DMS 273 treated with DMSO at 0.1 percent for 48 hours (cell line): ENCODE data around the gene TNFSF15.

ENCODE experiments used
- DNase-seq: peaks from one replicate; lab custom pipeline; 2025; lab: John Stamatoyannopoulos, UW

Gene TNFSF15

DNA sequence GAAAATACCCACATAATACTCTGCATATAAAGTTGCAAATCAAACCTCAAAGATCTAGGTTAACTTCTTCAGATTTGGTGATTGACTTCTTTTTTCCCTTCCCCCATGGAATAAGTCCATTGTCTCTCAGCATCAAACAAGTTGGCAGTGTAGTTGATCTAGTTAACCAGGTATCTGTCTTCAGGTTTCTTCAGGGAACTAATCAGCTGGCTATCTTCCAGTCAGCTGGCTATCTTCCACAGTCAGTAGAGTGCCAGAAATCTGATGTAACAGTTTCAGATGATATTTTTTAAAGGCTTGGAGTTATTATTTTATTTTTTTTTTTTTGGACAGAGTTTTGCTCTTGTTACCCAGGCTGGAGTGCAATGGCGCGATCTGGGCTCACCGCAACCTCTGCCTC, 16.8 kb downstream of the TNFSF15 start:
- no peak for DNase-seq

DNA sequence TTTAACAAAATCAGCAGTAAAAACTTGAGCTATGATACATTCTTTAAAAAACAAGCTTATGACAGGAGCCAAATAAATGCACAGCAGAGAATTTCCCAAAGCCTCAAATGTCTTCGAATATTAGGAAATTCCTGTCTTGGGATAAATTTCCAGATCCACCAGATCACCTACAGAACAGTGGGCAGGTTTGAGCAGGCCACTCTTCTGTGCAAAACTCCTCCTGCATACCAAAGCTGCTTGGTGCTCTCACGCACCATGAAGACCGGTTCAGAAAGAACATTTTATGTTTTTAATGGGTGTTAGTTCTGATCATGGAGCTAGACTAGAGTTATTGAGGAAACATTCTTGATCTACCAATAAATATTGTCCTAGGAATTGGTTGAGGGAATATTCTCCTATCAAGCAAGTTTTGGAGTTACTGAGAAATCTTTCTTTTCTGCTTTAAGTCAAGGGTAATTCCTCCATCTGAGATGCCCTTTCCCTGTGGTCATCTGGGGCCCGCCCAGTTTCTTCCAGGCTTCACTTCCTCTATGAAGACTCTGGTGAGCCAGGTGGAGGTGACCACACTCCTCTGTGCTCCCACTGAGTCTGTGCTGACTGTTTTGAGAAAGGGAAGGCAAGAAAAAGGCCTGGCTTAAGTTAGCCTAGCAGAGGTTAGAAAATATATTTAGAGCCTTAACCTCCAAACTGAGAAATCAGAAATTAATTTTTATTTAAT, 17.9 kb downstream of the TNFSF15 start:
- no peak for DNase-seq

DNA sequence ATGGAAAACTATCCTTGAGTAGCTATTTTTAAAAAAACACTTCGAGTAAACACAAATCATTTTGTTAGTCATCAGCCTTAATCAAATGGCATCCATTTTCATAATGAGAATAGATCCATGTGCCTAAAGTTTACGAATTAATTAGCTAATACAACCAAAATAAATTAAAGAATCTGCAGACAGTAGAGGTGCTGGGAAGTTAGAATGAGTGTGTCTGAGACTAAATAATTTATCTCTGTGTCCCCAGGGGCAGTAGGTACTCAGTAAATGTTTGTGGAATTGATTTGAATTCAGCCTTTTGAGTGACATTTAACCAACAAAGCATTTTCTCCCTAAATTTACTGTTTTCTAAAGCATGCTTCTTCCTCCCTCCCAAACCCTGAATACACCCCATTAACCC, 18.6 kb downstream of the TNFSF15 start:
- no peak for DNase-seq

DNA sequence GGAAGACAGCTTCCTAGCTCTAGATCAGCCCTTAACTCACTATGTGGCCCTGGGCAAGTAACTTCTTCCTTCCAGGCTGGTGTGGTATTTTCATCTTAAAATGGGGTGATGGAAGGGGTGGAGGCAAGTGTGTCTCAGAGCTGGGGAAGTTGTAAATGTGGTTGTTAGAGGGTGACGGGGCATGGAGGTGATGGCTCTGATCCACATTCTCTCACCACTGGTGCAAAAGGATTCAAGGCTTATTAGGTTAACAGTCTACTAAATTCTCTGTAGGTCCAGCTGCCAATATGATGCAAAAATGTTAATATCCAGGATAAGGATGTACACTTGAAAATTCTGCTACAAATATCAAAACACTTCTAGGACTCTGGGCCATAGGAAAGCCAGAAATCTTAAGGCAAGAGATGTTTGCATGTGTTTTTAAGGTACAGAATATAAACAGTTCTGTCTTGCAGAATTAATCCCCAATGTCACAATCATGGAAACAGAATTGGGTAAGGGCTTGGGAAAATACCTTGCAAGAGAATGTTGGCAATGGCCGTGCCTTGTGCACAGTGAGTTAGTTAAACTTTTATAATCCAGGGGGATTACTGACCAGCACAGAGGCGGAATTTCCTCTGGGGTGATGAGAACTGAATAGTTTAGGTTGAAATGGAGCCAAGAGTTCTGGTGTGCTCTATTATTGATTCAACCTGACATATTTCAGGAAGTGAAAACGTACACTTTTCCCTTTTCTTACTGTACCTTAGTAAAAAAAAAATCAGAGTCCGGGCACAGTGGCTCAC, 19.8 kb downstream of the TNFSF15 start:
- no peak for DNase-seq

DNA sequence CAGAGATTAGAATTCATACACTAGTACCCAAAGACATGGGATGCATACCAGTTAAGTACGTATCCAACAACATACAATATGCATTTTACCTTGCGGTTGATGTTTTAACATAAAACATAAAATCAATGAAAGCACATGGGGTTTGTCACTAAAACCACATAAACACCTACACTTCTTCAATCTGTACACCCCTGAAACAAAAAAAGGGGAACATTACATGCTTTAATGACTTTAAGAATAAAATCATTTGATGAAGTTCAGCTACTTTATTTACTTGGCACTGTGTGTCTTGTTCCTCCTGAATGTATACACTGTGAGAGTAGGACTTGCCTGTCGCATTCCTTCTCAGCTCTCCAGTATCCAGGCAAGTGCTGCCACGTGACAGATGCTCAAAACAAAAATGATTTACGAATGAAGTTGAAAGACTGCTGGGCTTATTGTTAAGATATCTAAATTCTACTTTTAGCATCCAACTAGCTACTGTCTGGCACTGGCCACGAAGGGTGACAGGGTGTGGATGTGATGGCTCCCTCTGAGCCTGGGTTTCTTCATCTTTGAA, 21.0 kb downstream of the TNFSF15 start:
- no peak for DNase-seq

DNA sequence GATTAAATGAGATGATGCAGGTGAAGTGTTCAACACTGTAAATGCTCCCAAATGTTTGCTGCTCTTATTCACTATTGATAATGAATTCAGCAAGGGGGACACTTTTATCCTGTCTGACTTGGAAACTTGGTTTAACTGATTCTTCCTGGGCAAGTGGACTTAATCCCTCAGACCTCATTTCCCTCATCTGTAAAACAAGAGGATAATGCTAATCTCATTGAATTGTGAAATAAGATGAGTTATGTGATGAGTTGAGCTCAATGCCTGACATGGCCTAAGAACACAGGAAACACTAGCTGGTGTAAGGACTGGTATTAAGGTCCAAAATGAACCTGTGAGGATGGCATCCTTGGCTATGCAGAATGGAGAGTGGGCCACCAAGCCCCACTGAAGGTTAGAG, 23.3 kb downstream of the TNFSF15 start:
- no peak for DNase-seq

DNA sequence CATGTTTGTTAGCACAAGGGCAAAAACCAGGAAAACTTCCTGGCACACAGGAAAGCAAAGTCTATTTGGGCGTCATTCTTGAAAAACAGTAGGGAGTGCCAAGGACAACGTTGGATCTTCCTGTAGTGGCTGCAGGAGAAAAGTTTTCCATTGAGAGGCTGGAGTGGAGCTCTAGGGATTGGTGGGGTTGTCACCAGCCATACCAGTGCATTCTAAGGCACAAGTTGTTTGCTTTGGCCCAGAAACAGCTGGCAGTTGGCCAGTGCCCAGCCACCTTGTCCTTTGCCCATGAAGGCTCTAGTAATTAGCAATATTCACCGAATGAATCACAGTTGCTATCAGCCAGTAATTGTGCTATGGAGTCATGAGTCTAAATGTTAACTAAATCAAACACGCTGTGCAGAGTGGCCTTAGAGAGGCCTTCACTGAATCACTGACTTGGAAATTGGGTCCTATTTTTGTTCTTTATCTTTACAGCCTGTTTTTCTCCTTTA, 26.4 kb downstream of the TNFSF15 start:
- peak; percentile 13 for DNase-seq

DNA sequence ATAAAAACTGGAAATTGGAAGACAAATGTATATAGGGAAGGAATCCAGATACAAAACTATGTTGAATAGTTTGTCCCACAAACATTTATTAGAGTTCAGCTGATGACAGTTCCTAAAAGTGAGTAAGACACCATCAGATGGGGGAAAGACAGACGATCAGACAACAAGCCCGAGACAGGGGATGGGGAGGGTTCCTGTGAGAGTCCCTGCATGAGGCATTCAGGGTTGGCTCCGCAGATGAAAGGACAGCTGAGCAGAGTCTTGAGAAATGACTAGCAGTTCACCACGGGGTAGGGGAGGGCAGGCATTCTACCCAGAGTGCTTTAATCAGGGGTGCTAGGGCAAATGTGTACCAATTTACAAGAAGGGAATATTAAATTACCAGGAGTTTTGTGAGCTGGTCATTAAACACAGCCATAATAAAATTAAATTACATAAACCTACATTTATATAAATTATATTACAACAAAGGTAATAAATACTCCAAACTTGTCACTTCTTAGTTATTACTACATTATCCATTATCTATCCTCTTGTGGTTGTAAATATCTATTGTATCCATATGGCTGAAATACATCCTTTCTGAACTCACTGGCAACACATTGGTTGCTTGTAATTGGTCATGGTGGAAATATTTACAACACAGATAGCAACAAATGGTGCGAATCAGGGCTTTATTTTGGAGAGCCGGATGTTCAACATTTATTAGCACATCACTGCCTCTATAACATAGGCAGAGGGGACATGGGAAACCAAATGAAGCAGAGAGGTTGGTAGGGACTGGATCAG, 27.8 kb downstream of the TNFSF15 start:
- DNase-seq, result no peak

DNA sequence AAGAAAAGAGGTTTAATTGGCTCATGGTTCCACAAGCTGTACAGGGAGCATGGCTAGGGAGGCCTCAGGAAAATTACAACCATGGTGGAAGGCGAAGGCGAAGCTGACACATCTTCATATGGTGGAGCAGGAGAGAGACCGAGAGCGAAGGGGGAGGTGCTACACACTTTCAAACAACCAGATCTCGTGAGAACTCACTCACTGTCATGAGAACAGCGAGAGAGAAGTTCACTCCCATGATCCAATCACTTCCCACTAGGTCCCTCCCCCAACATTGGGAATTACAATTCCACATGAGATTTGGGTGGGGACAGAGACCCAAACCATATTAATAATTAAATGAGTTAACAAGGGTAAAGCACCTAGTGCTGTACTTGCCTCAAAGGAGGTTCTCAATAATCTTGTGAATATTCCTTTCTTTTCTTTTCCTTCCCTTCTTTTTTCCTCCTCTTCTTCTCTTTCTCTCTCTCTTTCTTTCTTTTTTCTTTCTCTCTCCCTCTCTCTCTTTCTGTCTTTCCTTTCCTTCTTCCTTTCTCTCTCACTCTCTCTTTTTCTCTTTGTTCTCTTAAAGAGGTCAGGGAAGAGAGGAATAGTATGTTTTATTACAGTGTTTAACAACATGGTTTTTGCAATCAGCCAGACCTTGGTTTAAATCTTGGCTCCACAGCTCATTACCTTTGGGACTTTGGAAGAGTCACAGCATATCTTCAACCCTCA, 29.0 kb downstream of the TNFSF15 start:
- no peak for DNase-seq

DNA sequence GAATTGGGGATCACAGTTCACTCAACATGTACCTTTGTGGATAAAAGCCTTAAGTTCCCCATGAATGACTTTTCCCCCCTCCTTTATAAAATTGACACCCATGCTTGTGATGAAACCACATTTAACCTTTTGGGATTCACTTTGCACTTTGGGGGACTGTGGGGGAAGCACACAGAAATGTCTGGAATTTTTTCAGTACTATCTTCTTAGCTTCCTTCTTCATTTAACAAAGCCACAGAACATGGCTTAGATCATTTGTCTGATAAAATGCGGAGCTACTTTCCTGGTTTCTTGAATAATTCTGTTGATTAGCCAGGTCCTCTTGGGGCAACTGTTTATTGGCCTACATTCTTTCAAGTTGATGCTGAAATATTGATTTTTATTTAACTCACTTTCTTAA, 29.9 kb downstream of the TNFSF15 start:
- no peak for DNase-seq

DNA sequence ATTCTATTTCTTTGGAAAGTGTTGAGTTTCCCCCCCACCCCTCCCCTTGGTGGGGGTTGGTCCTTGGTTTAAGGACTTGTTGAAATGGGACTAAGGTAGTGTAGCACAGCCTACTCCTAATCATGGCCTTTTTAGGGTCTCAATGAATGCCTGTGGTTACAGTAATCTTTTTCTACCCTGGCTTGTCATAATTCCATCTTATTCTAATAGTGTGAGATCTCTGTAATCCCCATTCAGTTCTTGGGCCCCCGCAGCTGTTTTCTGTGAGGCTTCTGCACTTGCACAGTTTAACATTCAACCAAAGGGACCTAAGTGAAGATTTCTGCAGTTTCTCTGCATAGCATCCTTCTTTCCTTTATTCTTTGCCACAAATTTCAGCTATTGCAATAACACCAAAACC, 30.7 kb downstream of the TNFSF15 start:
- DNase-seq, result no peak

DNA sequence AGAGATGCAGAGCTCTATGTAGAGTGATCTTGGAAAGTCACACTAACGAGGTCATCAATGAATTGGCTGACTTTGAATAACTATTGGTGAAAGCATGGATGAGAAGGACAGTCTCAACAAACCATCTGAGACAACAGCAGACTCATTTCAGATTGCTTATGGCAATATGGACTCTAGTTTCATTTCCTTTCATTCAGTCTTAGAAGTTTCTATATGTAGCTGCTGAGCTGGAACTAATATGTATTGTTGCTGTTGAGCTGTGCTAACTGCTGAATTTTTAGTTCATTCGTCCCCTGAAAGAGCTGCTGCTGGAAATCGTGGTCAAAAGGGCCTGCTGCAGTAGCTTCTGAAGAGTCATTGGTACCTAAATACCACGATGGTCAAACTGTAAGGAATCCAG, 31.3 kb downstream of the TNFSF15 start:
- no peak for DNase-seq

DNA sequence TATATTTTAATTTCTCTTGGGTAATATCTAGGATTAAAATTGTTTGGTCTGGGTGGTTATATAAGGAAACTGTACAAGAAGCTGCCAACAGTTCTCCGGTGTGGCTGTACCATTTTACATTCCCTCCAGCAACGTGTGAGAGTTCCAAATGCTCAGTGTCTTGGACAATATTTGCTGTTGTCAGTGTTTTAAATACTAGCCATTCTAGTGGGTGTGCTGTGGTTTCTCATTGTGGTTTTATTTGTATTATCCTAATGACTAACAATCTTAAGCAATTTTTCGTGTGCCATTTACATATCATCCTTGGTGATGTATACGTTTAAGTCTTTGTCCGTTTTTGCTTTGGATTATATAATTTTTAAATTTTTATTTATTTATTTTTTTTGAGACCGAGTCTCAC, 34.0 kb downstream of the TNFSF15 start:
- DNase-seq, result no peak

DNA sequence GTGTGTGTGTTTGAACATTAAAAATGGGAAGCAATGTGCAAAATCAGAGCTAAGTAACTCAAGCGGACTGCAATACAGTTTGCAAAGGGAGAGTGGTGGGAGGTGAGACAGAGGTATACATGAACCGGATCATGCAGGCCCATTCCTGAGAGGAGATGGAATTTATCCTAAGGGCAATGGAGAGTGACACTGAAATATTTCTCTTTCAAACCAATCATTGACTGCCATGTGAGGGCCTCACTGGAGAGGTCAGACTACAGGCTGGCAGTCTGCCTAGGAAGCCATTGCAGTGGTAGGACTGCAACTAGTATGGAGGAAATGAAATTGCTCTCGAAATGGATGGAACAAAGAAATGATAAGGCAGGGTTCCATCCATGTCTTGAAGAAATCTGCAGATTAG, 34.8 kb downstream of the TNFSF15 start:
- no peak for DNase-seq

DNA sequence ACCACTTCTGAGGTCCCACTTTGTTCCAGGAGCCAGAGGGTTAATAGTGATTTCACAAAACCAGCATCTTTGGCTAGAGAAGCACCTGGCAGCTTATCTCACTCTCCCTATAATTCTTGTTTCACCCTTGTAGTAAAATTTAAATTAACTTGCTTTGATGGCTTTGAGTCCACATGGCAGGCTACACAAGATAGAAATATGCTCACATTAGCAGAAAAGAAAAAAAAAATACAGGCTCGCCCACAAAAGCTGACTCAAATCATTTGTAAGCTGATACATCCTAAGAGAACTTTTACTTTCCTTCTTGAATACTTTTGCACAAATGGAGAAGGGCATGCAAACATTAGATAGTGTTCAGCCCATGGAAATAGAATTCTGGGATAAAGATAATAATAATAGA, 36.2 kb downstream of the TNFSF15 start:
- no peak for DNase-seq

DNA sequence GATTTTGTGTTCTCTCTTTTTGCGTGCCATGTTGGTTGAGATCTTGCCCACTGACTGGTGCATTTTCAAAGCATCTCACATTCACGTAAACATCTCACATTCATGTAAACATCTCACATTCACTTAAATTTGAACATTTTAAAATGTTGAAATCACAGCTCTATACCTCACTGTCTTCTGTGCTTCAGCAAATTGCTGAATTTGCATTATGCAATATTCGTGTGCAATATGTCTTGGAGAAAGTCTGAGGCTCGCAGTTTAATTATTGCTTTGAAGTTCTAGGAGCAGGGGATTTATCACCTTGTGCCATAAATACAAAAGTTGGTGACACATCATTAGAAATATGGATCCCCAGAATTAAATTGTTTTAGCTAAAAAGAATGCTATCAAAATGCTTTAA, 42.6 kb downstream of the TNFSF15 start:
- no peak for DNase-seq

DNA sequence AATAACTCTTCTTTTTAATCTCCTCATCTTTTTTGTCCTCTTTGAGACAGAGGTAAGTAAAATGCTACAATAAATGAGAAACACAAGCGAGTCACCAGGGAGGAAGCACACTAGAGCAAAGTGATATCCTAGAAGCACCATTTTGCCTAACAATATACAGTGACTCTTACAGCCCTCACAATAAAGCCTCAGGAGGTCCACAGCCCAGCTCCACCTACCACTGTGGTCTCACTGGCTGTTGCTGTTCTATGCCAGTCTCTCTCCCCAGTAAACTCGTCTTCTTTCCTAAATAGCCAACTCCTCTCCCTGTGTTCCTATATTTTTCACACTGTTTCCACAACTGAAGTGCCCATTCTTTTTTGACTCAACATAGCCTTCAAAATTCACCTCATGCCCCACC, 44.3 kb downstream of the TNFSF15 start:
- DNase-seq, result no peak

DNA sequence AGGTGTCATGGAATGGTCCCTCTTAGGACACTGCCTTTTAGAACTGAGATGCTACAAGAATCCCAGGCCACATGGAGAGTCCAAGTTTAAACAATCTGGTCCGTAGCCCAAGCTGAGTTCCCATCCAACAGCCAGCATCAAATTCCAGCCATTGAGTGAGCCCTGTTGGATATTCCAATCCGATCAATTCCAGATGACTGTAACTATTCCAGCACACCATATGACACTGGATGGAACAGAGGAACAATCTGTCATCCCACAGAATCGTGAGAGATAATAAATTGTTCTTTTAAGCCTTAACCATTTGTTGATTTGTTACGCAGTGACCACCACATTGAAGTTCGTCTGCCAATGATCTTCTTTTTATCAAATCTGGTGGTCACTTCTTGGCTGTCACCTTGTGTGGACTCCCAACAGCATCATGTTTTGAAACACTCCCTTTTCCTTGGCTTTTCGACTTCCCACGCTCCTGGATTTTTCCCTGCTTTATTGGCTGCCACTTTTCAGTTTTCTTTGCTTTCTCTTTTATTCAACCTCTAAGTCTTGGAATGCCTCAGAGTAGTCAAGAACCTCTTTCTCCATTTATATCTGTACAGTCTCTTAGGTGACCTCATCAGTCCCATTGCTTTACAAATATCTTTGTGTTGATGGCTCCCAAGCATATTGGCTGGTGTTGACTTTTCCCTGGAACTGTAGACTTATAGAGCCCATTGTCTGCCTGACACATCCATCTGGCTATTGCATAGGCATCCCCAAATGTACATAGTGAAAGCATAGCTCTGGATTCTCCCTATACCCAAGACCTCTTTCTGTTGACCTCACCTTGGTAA, 46.1 kb downstream of the TNFSF15 start:
- no peak for DNase-seq

DNA sequence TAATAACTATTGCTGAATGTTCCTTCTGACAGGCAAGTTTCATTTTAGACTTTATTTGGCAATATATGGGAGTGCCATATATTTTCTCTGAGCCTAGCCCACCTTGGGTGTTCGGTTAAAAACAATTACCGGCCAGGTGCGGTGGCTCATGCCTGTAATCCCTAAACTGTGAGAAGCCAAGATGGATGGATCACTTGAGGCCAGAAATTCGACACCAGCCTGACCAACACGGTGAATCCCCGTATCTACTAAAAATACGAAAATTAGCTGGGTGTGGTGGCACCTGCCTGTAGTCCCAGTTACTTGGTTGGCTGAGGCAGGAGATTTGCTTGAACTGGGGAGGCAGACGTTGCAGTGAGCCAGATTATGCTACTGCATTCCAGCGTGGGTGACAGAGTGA, 47.9 kb downstream of the TNFSF15 start:
- DNase-seq, result no peak

DNA sequence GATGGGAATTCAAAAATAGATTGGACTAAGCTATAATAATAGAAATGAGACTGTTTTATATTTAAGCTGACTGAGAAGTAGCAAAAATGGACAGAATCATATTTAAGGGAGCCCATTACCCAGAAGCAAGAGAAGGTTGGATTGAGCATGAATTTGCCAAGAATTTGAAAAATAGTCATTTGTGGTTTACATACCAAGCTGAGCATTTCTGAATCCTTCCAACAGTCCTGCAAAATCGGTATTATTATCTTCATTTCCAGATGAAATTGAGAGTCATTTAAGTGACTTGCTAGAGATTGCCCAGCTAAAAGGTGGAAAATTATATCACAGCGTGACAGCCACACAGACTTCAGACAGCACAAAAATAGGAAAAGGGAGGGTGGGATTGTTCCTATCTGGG, 48.4 kb downstream of the TNFSF15 start:
- no peak for DNase-seq

DNA sequence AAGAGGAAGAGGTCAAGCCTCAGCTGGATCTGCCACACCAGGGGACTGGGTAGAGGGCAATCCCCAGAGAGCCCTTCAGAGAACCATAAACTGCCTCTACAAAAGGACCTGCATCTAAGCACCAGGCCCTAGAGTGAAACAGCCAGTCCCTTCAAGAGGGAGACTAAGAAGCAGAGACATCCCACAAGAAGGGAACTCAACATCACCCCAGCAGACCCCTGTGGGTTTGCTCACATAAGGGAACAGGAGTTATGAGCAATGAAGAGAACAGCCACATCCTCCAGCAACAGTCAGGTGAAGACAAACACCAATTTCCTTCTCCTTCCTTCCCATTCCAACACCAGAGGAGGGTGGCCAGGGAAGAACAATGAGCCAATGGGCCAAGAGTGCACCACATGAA, 48.9 kb downstream of the TNFSF15 start:
- no peak for DNase-seq
